ENCODE data around the gene PRICKLE2. TPM values are rescaled to one million over a fixed set of nuclear protein-coding genes. Genes with fewer than 3 reads are reported as not detected.

PRICKLE2 gene
- total RNA-seq, 1 experiment from 2014 or later, result 5.6 TPM

- TF ChIP-seq E2F1 (CRISPR knock-in tag; IDR thresholded peaks at IDR 0.05) (no peak), GTF2I (CRISPR knock-in tag; conservative IDR thresholded peaks at IDR 0.05) (no peak), AR (CRISPR knock-in tag; IDR thresholded peaks at IDR 0.05) (no peak), USF2 (CRISPR knock-in tag; IDR thresholded peaks at IDR 0.05) (no peak)
Measured at GRCh38 chr3:64174328-64174727, 50.9 kb downstream of the PRICKLE2 start (continued).

GRCh38 chr3:64173563-64173962, 51.7 kb downstream of the PRICKLE2 start:
- H3K4me1 Mint-ChIP-seq, result peaks cover 6% of the 10 kb centered on the region
- no peaks in the 10 kb centered on the region for H3K27me3 Mint-ChIP-seq (ENCODE audit: low read depth)
- TF ChIP-seq ZSCAN18 (CRISPR knock-in tag; IDR thresholded peaks at IDR 0.05) (no peak), CDX4 (CRISPR knock-in tag; IDR thresholded peaks at IDR 0.05; ENCODE audit: borderline replicate concordance) (no peak), FOXK1 (CRISPR knock-in tag; IDR thresholded peaks at IDR 0.05) (no peak), ZNF263 (CRISPR knock-in tag; IDR thresholded peaks at IDR 0.05; ENCODE audit: low read depth) (no peak), ARID4B (CRISPR knock-in tag; IDR thresholded peaks at IDR 0.05; ENCODE audit: borderline replicate concordance) (no peak), STAT6 (CRISPR knock-in tag; conservative IDR thresholded peaks at IDR 0.05; ENCODE audit: low read depth) (no peak), JAZF1 (CRISPR knock-in tag; IDR thresholded peaks at IDR 0.05) (no peak), PRDM15 (CRISPR knock-in tag; IDR thresholded peaks at IDR 0.05) (no peak), TP53 (CRISPR knock-in tag; IDR thresholded peaks at IDR 0.05) (no peak), IRF2 (CRISPR knock-in tag; IDR thresholded peaks at IDR 0.05; ENCODE audit: borderline replicate concordance, low read depth) (no peak), RELA (CRISPR knock-in tag; IDR thresholded peaks at IDR 0.05; ENCODE audit: borderline replicate concordance) (no peak), E2F1 (CRISPR knock-in tag; IDR thresholded peaks at IDR 0.05) (no peak)

More at GRCh38 chr3:64173563-64173962, 51.7 kb downstream of the PRICKLE2 start:
- POLR2A ChIA-PET, result no interaction called here
- CTCF ChIA-PET, result no interaction called here
- H3K27ac Mint-ChIP-seq, result no peak overlapping the region
- no peaks in the 10 kb centered on the region for H3K36me3 Mint-ChIP-seq
- ATAC-seq (no peak), DNase-seq (ENCODE audit: low spot score) (no peak)
- no peak overlapping the region for H3K4me3 Mint-ChIP-seq
- peaks cover 9% of the 10 kb centered on the region for H3K9me3 Mint-ChIP-seq
